ENCODE results near the gene NIP7. TPM values are rescaled to one million over a fixed set of nuclear protein-coding genes. Genes with fewer than 3 reads are reported as not detected.
A peak's percentile ranks its signal among the peaks of the same experiment; 100 is the strongest.

NIP7 gene
- total and polyA plus RNA-seq, 2 of the 8 experiments (the other 6 are each of a cell fraction or from before 2014, with no cell fraction given): 14.5 to 52.2 TPM

- TF ChIP-seq RXRA (IDR thresholded peaks at IDR 0.05; ENCODE audit: insufficient read depth, low read depth, low read length): no peak
- TF ChIP-seq SP2 (IDR thresholded peaks at IDR 0.05; ENCODE audit: low read length): peak; percentile 74
- peak; percentile 63; the same call in 1 of the 2 replicates for TF ChIP-seq RBBP5 (IDR thresholded peaks at IDR 0.05; ENCODE audit: borderline replicate concordance, low read depth, low read length)
- no peak for TF ChIP-seq KDM4A (IDR thresholded peaks at IDR 0.05; ENCODE audit: low read depth, low read length, severe bottlenecking)
Observed at GRCh38 chr16:69310653-69311532, 28.7 kb upstream of the NIP7 start, which contains the start of gene VPS4A (continued).
